Naive B cell (primary cell): ENCODE results near the gene DNAJC17. TPM values are rescaled to one million over a fixed set of nuclear protein-coding genes. Genes with fewer than 3 reads are reported as not detected.

Source experiments
- ATAC-seq, 2 donors: fragments of 150-1000 bp; cut with Tn5 transposase; 2 replicates each; pipeline ENCODE4 v1.10.0; 2021; ENCODE audit warnings: low read depth in 2 of 2, mild to moderate bottlenecking in 2 of 2, moderate library complexity in 2 of 2
- DNase-seq: peaks from one replicate; pipeline ENCODE4 v3.0.0; 2022
- H3K27ac Mint-ChIP-seq, 6 donors: one replicate each; pipeline ENCODE4 v1.8.0; 2020 to 2022; ENCODE audit warnings: mild to moderate bottlenecking in 6 of 6, mixed read lengths in 6 of 6, moderate library complexity in 5 of 6, inconsistent platforms in 2 of 6
- H3K27me3 Mint-ChIP-seq, 3 donors: one replicate each; pipeline ENCODE4 v1.8.0; 2021 to 2022; ENCODE audit warnings: mixed read lengths in 3 of 3, mild to moderate bottlenecking in 1 of 3
- H3K36me3 Mint-ChIP-seq, 2 donors: one replicate each; pipeline ENCODE4 v1.8.0; 2020 to 2022; ENCODE audit warnings: mixed read lengths in 2 of 2, inconsistent platforms in 1 of 2, mild to moderate bottlenecking in 1 of 2
- H3K4me1 Mint-ChIP-seq, 3 donors: one replicate each; pipeline ENCODE4 v1.8.0; 2020 to 2022; ENCODE audit warnings: mixed read lengths in 3 of 3, inconsistent platforms in 1 of 3, mild to moderate bottlenecking in 1 of 3, moderate library complexity in 1 of 3
- H3K4me3 Mint-ChIP-seq, 8 donors: one replicate each; pipeline ENCODE4 v1.8.0; 2020 to 2022; ENCODE audit warnings: mild to moderate bottlenecking in 8 of 8, mixed read lengths in 8 of 8, moderate library complexity in 8 of 8, inconsistent platforms in 2 of 8
- H3K9me3 Mint-ChIP-seq, 7 donors: one replicate each; pipeline ENCODE4 v1.8.0; 2020 to 2022; ENCODE audit warnings: mixed read lengths in 7 of 7, mild to moderate bottlenecking in 5 of 7, inconsistent platforms in 2 of 7, moderate library complexity in 1 of 7
- polyA plus RNA-seq, 6 donors: library from polyadenylated mRNA; unstranded; fragments of 300-500 nt; fragmentation: Illumina TruSeq; gene quantifications; one replicate each; pipeline ENCODE4 v1.2.3, GENCODE V29; 2021; ENCODE audit warnings: low read depth in 6 of 6

DNAJC17 gene
- polyA plus RNA-seq, 6 donors from 2014 or later = 13.7 to 45.8 (median 28.7) TPM

- Mint-ChIP-seq H3K4me3 (no peak overlapping the region), H3K27me3 (no peaks in the 10 kb centered on the region), H3K9me3 (no peaks in the 10 kb centered on the region), H3K27ac (peak overlapping the region in 1 of 6 donors; percentile 59), H3K36me3 (peaks cover 0 to 4% of the 10 kb centered on the region in 2 donors), H3K4me1 (peaks cover 0 to 8% (median 7%) of the 10 kb centered on the region in 3 donors)
- ATAC-seq = no peak
- no peak for DNase-seq
Observed at GRCh38 chr15:40747685-40748631, 59.3 kb downstream of the DNAJC17 start.

GRCh38 chr15:40746916-40747418 lies 60.3 kb downstream of the DNAJC17 start:
- Mint-ChIP-seq H3K4me3 (no peak overlapping the region), H3K9me3 (no peaks in the 10 kb centered on the region), H3K4me1 (no peaks in the 10 kb centered on the region), H3K27me3 (no peaks in the 10 kb centered on the region), H3K36me3 (peaks cover 0 to 4% of the 10 kb centered on the region in 2 donors), H3K27ac (peak overlapping the region in 1 of 6 donors; percentile 33)
- DNase-seq = no peak
- no peak for ATAC-seq

- ATAC-seq (no peak), DNase-seq (no peak)
- peak overlapping the region in 1 of 6 donors; percentile 47 for H3K27ac Mint-ChIP-seq
- no peaks in the 10 kb centered on the region for H3K9me3 Mint-ChIP-seq
- H3K4me3 Mint-ChIP-seq = no peak overlapping the region
- no peaks in the 10 kb centered on the region for H3K4me1 Mint-ChIP-seq
- H3K27me3 Mint-ChIP-seq = no peaks in the 10 kb centered on the region
- H3K36me3 Mint-ChIP-seq = peaks cover 0 to 4% of the 10 kb centered on the region in 2 donors
Observed at GRCh38 chr15:40744815-40745152, 62.5 kb downstream of the DNAJC17 start.

- H3K27me3 Mint-ChIP-seq = no peaks in the 10 kb centered on the region
- peak overlapping the region in 2 of 6 donors; percentile 33 to 47 for H3K27ac Mint-ChIP-seq
- ATAC-seq (no peak), DNase-seq (no peak)
- H3K36me3 Mint-ChIP-seq = peaks cover 0 to 4% of the 10 kb centered on the region in 2 donors
- H3K4me1 Mint-ChIP-seq = no peaks in the 10 kb centered on the region
- no peak overlapping the region for H3K4me3 Mint-ChIP-seq
- H3K9me3 Mint-ChIP-seq = no peaks in the 10 kb centered on the region
Observed at GRCh38 chr15:40743921-40744814, 63.1 kb downstream of the DNAJC17 start.

- peaks cover 0 to 4% of the 10 kb centered on the region in 2 donors for H3K36me3 Mint-ChIP-seq
- no peak for ATAC-seq
- no peaks in the 10 kb centered on the region for H3K4me1 Mint-ChIP-seq
- no peak for DNase-seq
- H3K4me3 Mint-ChIP-seq = no peak overlapping the region
- H3K9me3 Mint-ChIP-seq = no peaks in the 10 kb centered on the region
- H3K27me3 Mint-ChIP-seq = no peaks in the 10 kb centered on the region
- H3K27ac Mint-ChIP-seq = no peak overlapping the region
Observed at GRCh38 chr15:40743485-40743901, 63.8 kb downstream of the DNAJC17 start.

- H3K27me3 Mint-ChIP-seq = no peaks in the 10 kb centered on the region
- DNase-seq (no peak), ATAC-seq (no peak)
- peaks cover 0 to under 1% of the 10 kb centered on the region in 2 donors for H3K36me3 Mint-ChIP-seq
- H3K27ac Mint-ChIP-seq = no peak overlapping the region
- H3K9me3 Mint-ChIP-seq = no peaks in the 10 kb centered on the region
- H3K4me3 Mint-ChIP-seq = no peak overlapping the region
- H3K4me1 Mint-ChIP-seq = no peaks in the 10 kb centered on the region
Observed at GRCh38 chr15:40739854-40740253, 67.4 kb downstream of the DNAJC17 start.

- ATAC-seq (no peak), DNase-seq (no peak)
- Mint-ChIP-seq H3K36me3 (no peaks in the 10 kb centered on the region), H3K4me3 (no peak overlapping the region), H3K27ac (no peak overlapping the region), H3K27me3 (no peaks in the 10 kb centered on the region), H3K9me3 (no peaks in the 10 kb centered on the region), H3K4me1 (no peaks in the 10 kb centered on the region)
Observed at GRCh38 chr15:40739047-40739446, 68.2 kb downstream of the DNAJC17 start.

GRCh38 chr15:40737048-40737447 lies 70.2 kb downstream of the DNAJC17 start:
- no peaks in the 10 kb centered on the region for H3K36me3 Mint-ChIP-seq
- DNase-seq (no peak), ATAC-seq (no peak)
- no peaks in the 10 kb centered on the region for H3K27me3 Mint-ChIP-seq
- H3K27ac Mint-ChIP-seq = peak overlapping the region in 1 of 6 donors; percentile 29
- H3K9me3 Mint-ChIP-seq = no peaks in the 10 kb centered on the region
- no peaks in the 10 kb centered on the region for H3K4me1 Mint-ChIP-seq
- H3K4me3 Mint-ChIP-seq = no peak overlapping the region

GRCh38 chr15:40736575-40736974 lies 70.7 kb downstream of the DNAJC17 start:
- H3K27me3 Mint-ChIP-seq = no peaks in the 10 kb centered on the region
- no peak for ATAC-seq
- no peak for DNase-seq
- no peaks in the 10 kb centered on the region for H3K9me3 Mint-ChIP-seq
- no peak overlapping the region for H3K27ac Mint-ChIP-seq
- no peaks in the 10 kb centered on the region for H3K36me3 Mint-ChIP-seq
- H3K4me3 Mint-ChIP-seq = no peak overlapping the region
- H3K4me1 Mint-ChIP-seq = no peaks in the 10 kb centered on the region

GRCh38 chr15:40731034-40731433 lies 76.2 kb downstream of the DNAJC17 start:
- Mint-ChIP-seq H3K4me1 (peaks cover 0 to 3% (median 0%) of the 10 kb centered on the region in 3 donors), H3K27me3 (no peaks in the 10 kb centered on the region), H3K27ac (peak overlapping the region in 1 of 6 donors; percentile 66), H3K36me3 (no peaks in the 10 kb centered on the region), H3K4me3 (no peak overlapping the region), H3K9me3 (no peaks in the 10 kb centered on the region)
- ATAC-seq (no peak), DNase-seq (no peak)

- Mint-ChIP-seq H3K4me1 (peaks cover 0 to 3% (median 0%) of the 10 kb centered on the region in 3 donors), H3K27ac (no peak overlapping the region), H3K4me3 (no peak overlapping the region), H3K36me3 (no peaks in the 10 kb centered on the region), H3K9me3 (no peaks in the 10 kb centered on the region), H3K27me3 (no peaks in the 10 kb centered on the region)
- ATAC-seq = no peak
- DNase-seq = no peak
Observed at GRCh38 chr15:40723919-40724318, 83.4 kb downstream of the DNAJC17 start.

GRCh38 chr15:40722934-40723333 lies 84.3 kb downstream of the DNAJC17 start:
- Mint-ChIP-seq H3K27me3 (no peaks in the 10 kb centered on the region), H3K36me3 (no peaks in the 10 kb centered on the region), H3K27ac (no peak overlapping the region), H3K4me1 (no peaks in the 10 kb centered on the region), H3K4me3 (no peak overlapping the region), H3K9me3 (no peaks in the 10 kb centered on the region)
- ATAC-seq (no peak), DNase-seq (no peak)

- Mint-ChIP-seq H3K4me3 (no peak overlapping the region), H3K4me1 (no peaks in the 10 kb centered on the region), H3K36me3 (no peaks in the 10 kb centered on the region), H3K27ac (peak overlapping the region in 1 of 6 donors; percentile 40), H3K9me3 (no peaks in the 10 kb centered on the region), H3K27me3 (no peaks in the 10 kb centered on the region)
- ATAC-seq (no peak), DNase-seq (no peak)
Observed at GRCh38 chr15:40722354-40722753, 84.9 kb downstream of the DNAJC17 start.
